ENCODE data around the gene FGF18. TPM values are rescaled to one million over a fixed set of nuclear protein-coding genes. Genes with fewer than 3 reads are reported as not detected.

The FGF18 gene
- polyA plus RNA-seq, 4 donors = 0.22 to 0.81 (median 0.39) TPM

DNA sequence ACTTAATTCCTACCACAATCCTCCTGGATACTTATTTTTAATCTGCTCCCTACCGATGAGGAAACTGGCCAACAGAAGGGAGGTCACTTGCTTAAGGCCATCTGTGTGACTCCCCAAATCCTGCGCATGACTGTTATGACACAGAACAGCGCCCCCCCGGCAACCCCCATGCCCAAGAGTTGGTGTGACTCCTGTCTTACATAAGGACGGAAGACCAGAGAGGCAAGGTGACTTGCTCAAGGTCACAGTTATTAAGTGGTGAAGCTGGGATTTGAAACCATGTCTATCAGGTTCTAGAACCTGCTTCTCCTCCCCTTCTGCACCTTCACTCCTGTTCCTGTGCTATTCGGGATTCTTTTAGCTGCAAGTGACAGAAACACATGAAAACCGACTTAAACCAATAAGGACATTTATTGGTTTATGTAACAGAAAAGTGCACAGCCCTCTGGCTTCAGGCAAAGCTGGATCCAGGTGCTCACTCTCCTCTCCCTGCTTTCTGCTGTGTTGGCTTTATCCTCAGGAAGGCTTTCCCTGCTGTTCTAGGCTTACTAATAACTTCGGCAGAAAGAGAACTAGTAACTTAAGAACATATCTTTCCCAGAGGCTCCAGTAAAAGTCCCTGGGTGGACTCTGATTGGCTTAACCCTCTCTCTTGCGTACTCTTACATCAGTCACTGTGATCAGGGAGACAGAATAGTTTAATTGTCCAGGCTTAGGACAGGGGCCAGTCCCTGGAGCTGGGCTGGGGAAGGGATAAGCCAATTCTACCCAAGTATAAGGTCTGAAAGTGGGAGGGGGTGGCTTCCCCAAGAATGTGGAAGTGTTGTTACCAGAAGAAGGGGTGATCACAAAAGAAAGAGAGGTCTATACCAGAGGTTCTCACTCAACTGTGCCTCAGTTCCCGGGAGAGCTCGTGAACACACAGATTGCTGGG lies 43.7 kb downstream of the FGF18 start:
- no peak for DNase-seq (ENCODE audit: low read depth in 4 of 4, low spot score in 2 of 4)

DNA sequence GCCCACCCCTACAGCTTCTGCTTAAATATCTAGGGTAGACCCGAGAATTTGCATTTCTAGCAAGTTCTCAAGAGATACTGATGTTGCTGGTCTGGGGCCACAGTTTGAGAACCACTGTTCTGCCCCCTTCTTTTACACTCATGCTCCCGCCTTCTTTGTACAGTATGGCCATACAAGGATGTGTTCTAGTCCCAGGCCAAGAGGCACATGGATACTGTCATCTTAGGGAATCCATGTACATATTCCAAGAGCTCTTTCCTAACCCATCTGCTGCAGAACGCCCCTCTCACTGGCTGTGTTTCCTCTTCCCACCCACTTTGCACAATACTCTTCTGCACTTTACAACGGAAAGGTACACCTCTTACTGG lies 44.4 kb downstream of the FGF18 start:
- no peak for DNase-seq (ENCODE audit: low read depth in 4 of 4, low spot score in 2 of 4)

DNA sequence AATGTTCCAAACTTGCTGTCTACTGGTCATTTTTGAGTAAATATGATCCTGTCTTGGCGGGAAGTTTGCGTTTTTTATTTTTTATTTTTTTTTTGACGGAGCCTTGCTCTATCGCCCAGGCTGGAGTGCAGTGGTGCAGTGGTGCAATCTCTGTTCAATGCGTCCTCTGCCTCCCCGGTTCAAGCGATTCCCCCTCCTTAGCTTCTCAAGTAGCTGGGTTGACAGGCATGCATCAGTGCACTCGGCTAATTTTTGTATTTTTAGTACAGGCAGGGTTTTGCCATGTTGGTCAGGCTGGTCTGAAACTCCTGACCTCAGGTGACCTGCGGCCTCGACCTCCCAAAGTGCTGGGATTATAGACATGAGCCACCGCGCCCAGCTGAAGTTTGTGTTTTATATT lies 45.4 kb downstream of the FGF18 start:
- no peak for DNase-seq (ENCODE audit: low read depth in 4 of 4, low spot score in 2 of 4)

DNA sequence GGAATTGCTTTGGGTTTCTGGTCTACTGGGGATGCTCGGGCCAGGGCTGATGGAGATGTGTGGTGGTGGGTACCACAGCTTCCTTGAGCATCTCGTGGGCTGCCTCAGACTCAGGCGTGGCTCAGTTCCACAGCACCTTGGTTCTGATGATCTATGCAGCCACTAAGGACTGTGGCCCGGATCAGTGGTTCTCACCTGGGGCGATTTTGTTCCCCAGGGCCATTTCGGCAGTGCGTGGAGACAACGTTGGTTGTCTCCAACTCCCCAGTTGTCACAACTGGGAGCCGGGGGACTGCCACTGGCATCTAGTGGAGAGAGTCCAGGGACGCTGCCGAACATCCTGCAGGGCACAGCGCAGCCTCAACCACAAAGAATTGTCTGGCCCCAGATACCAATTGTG lies 47.7 kb downstream of the FGF18 start:
- DNase-seq (ENCODE audit: low read depth in 4 of 4, low spot score in 2 of 4) = no peak

DNA sequence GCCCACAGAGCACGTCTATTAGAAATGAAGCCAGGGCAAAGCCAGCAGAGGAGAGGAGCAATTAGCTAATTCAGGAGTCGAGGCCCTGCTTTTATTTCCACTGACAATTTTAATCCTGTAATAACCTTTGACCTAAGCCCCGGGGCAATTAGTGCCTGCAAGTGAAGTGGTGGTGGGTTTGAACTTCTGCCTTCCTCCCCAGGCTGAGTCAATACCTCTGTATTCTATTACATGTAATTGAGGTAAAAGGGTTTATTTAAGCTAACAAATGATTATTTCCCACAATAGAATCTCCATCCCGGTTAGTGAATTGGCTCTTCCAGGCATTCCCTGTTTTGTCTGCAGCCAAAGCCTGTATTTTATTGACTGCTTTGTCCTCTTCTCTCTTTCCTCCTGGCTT lies 49.9 kb downstream of the FGF18 start:
- DNase-seq (ENCODE audit: low read depth in 4 of 4, low spot score in 2 of 4) = no peak

DNA sequence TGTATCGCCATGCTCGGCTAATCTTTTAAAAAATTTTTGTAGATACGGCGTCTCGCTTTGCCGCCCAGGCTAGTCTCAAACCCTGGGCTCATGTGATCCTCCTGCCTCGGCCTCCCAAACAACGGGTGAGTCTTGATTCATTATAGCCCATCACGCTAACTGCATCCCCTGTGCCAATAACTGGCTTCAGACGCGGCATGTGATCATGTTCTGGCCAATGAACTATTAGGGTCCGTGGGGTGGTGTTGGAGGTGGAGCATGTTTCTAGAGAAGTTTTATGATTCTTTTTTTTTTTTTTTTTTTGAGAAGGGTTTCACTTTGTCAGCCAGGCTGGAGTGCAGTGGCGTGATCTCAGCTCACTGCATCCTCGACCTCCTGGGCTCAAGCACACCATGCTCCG lies 51.0 kb downstream of the FGF18 start:
- no peak for DNase-seq (ENCODE audit: low read depth in 4 of 4, low spot score in 2 of 4)

DNA sequence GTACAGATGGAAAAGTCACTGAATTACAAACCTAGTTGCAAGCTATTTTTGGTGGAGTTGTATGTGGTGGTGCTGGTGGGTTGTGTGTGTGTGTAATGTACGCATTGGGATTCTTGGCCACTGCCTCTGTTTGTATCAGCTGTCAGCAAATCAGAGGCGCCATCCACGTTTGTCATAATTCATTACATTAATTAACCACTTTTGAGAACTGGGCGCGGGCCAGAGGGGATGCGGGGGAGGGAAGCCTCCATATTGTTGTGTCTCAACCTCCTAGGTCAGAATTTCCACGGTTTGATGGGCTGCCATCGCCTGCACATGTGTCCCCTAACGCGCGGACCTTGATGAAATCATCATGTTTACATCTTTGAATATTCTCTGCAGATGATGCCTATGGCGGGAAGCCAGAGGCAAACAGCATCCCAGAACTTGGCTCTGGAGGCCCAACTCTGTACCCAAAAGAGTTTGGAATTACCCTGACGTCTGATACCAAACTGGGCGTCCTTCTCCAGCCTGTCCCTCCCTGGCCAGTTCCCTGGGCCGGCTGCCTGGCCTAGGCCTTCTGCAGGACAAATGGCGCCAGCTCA lies 54.9 kb downstream of the FGF18 start:
- DNase-seq (ENCODE audit: low read depth in 4 of 4, low spot score in 2 of 4) = no peak

DNA sequence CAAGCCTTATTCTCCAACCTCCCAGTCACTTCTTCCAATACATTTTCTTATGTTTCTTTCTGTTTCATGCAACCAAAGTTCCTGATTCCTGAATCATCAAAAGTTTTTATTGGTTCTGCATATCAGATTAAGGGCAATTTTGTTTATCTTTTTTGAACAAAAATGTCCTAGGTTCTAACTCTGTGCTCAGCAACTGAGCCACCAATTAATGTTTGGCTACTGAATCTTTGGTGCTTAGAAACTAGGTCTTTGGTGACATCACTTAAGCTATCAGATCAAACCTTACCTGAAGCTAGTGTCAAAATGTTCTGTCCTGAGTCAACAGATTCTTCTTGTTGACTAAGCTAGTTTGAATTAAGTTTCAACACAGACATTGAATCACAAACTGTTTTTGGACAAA lies 56.1 kb downstream of the FGF18 start:
- no peak for DNase-seq (ENCODE audit: low read depth in 4 of 4, low spot score in 2 of 4)

DNA sequence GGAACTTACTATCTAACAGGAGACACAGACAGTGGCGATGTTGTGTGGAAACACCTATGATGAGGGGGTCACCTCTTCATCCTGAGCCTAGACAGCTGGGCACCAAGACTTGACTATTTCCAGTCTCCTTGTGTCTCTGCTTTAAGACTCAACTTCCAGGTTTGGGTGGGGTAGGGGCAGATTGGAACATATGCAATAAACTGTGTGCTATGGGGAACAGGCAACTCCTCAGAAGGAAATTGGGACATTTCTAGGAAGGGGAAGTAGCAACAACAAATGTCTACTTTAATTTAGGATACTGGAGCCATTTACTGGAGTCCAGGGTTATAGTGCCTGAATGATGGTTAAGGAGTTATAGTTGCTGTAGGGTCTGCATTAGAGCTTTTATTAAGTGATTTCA lies 57.3 kb downstream of the FGF18 start:
- no peak for DNase-seq (ENCODE audit: low read depth in 4 of 4, low spot score in 2 of 4)

DNA sequence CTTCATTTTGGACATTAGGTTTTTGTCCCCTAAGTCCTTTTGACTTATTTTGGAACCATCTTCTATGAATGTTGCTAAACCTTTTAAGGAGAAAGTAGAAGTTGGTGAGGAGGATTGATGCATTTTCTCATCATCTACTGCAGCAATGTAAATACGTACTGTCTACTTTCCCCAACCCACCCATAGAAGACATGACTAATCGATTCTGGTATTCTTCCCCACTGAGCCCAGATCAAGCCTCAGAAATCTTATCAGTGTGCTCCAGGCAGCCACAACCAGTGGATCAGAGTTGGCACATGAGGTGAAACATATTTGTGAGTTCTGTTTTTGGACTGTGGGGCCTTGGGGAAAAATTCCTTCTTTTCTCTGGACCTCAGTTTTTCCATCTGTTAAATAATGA lies 57.7 kb downstream of the FGF18 start:
- DNase-seq (ENCODE audit: low read depth in 4 of 4, low spot score in 2 of 4) = no peak

DNA sequence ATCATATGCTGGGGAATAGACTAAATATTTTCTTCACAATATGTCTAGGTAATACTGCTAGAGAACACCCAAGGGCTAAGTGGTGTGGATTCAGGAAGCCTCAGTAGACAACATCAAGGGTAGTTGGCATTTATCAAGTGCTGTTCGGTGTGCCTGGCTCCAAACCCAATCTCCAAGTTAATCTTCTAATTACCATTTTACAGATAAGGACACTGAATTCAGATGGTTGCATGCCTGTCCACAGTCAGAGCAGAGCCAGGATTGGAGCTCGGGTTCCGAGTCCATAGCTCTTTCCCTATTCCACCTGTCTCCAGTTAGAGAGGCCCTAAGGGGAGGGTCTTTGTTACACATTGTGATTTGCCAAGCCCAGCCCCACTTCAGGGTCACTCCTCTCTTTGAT lies 58.2 kb downstream of the FGF18 start:
- DNase-seq (ENCODE audit: low read depth in 4 of 4, low spot score in 2 of 4) = no peak

DNA sequence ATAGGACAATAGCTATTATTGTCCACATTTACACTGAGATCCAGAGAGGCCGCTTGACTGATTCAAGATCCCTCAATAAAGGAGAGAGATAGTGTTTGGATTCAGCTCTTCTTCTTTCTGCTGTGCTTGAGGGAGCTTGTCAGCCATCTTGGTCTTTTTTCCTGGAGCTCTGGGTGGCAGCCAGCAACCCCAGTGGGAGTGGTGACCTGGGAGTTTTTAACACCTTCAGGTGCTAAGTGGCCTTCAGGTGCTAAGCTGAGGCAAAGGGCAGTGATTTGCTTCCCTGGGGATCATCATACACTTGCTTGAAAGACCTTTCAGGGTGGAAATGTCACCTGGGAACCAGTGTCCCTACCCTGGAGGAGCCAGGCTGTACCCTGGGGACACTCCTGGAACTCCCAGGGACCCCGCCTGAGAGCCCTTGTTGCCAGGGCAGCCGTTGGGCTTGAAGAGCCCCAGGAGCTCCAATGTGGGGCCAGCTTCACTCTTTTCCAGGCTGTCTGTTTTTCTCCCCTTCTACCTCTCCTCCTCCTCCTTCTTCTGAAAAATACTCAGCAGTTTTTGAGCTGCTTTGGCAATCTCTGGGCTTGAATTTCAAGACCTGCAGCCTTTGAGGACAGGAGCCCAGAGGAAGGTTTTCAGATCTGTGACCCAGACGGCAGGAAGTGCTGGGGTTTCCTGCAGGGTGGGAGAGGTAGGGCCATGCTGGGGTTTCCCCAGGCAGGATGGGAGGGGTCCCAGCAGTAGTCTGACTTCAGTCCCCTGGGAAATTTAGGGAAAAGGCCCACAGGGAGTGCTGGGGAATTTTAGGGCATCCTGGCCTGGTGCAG lies 59.7 kb downstream of the FGF18 start:
- no peak for DNase-seq (ENCODE audit: low read depth in 4 of 4, low spot score in 2 of 4)

DNA sequence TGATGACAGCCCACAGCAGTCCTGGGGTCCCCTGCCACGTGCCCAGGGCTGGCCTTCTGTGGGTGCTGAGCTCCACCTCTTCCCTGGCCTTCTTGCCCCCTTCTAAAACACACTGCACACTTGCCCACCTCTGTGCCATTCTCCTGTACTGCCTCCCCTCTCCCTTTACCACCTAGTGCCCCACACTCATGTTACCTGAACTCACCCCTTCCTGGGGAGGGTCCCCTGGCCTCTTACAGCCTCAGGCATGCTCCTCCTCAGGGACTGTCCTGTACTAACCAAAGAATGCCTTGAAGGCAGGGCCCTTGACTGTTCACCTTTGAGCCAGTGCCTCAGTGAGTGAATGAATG lies 60.3 kb downstream of the FGF18 start:
- DNase-seq (ENCODE audit: low read depth in 4 of 4, low spot score in 2 of 4) = no peak

DNA sequence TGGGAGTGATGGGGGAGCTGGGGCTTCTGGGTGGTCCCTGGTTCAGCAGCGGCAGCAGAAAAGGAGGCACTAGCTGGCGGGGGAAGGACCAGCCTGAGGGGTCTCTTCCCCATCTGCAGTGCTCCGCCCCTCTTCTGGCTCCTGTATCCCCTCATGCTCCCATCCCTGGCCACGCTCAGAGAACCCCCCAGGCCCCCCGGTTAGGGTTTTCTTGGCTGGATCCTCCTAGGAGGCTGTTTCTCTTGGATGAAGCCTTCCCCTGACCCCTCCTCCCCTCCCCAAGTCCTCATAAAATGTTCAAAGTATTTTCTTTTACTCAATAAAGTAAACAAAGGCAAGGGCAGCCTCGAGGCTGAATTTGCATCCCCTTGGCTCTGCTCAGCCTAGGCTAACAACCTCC lies 60.8 kb downstream of the FGF18 start:
- no peak for DNase-seq (ENCODE audit: low read depth in 4 of 4, low spot score in 2 of 4)

DNA sequence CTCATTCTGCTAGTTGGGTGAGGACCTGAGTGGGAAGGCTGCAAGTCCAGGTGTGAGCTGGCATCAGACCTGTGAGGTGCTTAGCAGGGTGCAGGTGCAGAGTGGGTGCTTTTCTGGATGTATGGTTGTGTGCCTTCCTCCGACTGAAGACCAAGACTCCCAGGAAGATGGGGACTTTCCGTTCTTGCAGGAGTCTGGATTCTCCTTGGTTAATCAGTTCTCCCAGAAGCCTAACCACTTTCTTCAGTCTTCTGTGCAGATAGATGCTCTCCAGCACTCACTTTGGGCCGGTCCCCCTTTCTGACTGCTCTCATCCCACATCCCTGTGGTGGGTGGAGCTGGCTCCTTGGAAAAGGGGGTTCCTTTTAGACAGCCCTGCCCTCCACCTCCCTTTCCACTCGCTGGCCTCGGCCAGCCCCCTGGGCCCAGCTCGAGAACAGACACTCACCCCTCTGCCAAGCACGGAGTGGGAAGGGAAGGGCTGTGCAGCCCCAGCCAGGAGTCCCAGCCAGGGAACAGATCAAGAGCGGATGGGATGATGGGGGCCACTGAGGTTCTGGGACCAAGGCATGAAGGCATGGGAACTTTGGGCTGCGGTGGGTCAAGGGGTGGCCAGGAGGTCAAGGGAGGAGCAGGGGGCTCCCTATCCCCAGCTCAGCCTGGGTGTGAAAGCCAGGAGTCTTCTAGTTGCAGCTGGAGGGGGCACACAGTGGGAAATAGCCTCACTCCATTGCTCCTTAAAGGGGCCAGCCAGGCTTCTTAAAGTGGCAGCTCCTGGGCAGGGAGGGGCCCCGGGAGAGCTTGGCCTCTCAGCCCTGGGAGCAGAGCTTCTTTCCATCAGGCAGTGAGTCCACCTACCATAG lies 62.4 kb downstream of the FGF18 start:
- DNase-seq (ENCODE audit: low read depth in 4 of 4, low spot score in 2 of 4) = no peak

DNA sequence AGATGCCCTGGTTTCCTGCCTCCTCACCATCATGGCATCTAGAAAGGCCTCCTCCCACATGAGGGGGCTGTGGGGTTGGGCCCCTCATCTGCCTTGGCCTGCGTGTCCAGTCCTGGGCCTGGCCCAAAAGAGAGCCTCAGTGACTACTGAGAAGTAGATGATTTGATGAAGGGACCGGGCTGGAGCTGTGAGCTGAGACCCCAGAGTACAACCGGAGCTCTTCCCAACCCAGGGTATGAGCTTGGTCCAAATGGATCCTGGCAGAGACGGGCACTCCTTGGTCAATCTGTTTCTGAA lies 62.9 kb downstream of the FGF18 start:
- DNase-seq (ENCODE audit: low read depth in 4 of 4, low spot score in 2 of 4) = no peak

DNA sequence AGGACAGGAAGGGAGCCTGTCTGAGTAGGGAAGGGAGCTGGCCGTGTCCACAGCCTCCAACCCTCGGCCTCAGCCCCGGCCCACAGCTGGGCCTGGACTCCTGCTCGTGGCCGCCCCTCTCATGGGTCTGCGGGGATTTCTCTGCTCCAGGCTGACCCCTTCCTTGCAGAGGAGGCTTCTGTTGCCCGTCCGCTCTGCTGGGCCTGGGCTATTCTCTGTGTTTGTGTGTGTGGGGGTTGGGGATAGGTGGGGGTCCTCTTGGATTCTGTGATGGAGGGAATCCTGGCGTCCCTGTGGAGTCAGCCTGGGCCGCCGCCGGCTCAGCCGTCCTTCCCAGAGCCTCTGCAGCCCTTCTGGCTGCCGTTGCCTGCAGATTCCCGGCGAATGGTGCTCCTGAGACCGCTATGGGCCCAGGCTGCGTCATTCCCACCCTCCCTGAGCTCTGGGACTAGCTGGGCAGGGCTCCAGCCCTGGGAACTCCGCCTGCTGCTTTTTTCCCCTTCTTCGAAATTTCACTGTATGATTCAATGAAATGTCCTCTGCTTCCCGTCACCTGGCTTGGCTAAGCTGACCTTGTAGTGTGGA lies 64.2 kb downstream of the FGF18 start:
- no peak for DNase-seq (ENCODE audit: low read depth in 4 of 4, low spot score in 2 of 4)

DNA sequence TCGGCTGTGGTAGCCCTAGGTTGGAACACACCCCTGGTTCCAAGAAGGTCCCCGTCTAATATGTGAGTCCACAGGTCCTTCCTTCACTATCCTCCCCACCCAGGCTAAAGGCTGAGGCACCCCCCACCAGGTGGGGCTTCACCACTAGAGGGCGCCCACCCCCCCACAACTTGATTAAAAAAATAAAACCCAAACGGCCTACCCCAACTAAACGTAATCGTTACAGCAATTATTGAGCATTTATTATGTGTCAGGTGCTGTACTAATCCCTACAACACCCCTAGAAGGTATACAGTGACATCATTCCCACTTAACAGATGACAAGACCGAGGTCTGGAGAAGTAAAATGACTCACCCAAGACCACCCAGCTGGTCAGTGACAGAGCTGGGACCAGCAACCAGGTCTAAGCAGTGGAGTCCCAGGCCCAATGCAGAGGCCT lies 65.0 kb downstream of the FGF18 start:
- no peak for DNase-seq (ENCODE audit: low read depth in 4 of 4, low spot score in 2 of 4)

DNA sequence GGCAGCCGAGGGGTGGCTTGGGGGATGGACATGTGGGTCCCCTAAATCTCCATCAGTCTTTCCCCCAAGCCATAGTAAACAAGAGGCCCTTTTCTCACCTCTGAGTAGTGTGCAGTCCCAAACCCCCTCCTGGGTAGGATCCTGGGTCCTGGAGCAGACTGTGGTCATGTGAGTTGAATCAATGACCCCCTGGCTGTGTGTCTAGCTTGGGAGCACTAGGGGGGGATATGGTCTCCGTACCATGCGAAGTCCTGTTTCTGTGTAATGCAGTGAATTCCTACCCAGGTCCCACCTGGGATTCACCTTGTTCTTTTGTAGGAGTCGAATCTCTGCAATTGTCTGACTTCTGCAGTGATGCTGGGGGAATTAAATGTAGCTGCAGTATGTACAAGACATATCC lies 66.2 kb downstream of the FGF18 start:
- DNase-seq (ENCODE audit: low read depth in 4 of 4, low spot score in 2 of 4) = no peak

DNA sequence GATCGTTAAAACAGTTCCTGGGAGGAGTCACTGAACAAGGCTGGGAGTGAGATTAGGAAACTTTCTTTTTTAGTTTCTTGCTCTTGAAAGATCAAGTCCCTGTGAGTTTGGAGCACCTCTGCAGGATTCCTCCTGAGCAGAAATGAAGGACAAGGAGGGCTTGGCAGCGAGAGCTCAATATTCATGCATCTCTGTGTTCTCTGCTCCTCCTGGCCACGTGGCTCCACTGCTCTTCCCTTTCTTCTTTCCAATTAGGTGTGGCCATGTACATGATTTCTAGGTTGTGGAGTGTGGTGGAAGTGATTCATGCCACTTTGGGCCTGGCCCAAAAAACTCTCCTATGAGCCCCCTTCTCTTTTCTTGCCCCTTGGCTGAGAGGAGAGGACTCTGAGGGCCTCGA lies 67.2 kb downstream of the FGF18 start:
- DNase-seq (ENCODE audit: low read depth in 4 of 4, low spot score in 2 of 4) = no peak

DNA sequence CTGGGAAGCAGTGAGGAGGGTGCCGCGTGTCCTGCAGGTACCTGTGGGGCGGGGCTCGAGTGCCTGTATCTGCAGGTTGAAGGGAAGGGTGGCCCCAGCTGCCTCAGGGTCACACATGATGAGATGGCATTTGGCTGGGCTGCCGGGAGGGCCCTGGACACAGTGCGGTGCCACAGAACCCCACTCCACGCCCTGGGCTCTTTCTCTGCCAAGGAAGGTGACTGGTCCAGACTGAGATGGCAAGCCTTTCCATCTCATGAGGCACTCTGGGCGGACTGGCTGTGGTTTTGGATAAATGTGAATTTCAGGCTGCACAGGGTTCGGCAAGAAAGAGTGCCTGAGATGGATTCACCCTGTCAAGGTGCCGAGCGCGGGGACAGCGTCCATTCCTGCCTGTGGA lies 69.4 kb downstream of the FGF18 start:
- DNase-seq (ENCODE audit: low read depth in 4 of 4, low spot score in 2 of 4) = no peak

Measured in left renal cortex interstitium (tissue), 4 donors.